IMR-90 (cell line): Measurements from ENCODE around the gene MB. TPM values are rescaled to one million over a fixed set of nuclear protein-coding genes. Genes with fewer than 3 reads are reported as not detected.

Experiments
- ATAC-seq: fragments of 200-7000 bp; cut with Tn5 transposase; 2 replicates; pipeline ENCODE4 v1.9.1; 2020; ENCODE audit warnings: low read depth, mild to moderate bottlenecking, moderate library complexity
- BruUV-seq: library from RNA; stranded (reverse); fragments of 400-500 nt; replicated peaks from 2 replicates; lab custom pipeline; 2021; lab: Mats Ljungman, UMichigan
- CTCF ChIA-PET: fragments of 300-600 bp; formaldehyde crosslinking; extraction: SDS; loops from one replicate; lab custom pipeline; 2021; ENCODE audit warnings: antibody characterized with exemption; lab: Yijun Ruan, JAX
- POLR2A ChIA-PET: fragments of 300-600 bp; sonication (Branson Sonifier 250); formaldehyde crosslinking; loops from one replicate; lab custom pipeline; 2022; ENCODE audit warnings: antibody characterized with exemption; ENCODE audit not compliant: unreplicated experiment; lab: Charles Lee
- DNase-seq: peaks from one replicate; pipeline ENCODE4 v3.0.0; 2013
- H2AFZ ChIP-seq: replicated peaks from 2 replicates; pipeline ENCODE3; 2013; ENCODE audit warnings: low read length, mild to moderate bottlenecking; ENCODE audit not compliant: poor library complexity
- H2AK5ac ChIP-seq: 2 replicates; pipeline ENCODE4 v1.6.1; 2013; ENCODE audit warnings: low read depth, low read length, inconsistent platforms
- H2AK9ac ChIP-seq: replicated peaks from 2 replicates; pipeline ENCODE3; 2013; ENCODE audit warnings: mild to moderate bottlenecking, low read depth, low read length, moderate library complexity; ENCODE audit not compliant: poor library complexity
- H2BK120ac ChIP-seq: 2 replicates; pipeline ENCODE4 v1.6.1; 2013; ENCODE audit warnings: low read depth, low read length, inconsistent platforms
- H2BK15ac ChIP-seq: 3 replicates; pipeline ENCODE4 v1.6.1; 2013; ENCODE audit warnings: low read depth, low read length, inconsistent platforms
- H2BK20ac ChIP-seq: 2 replicates; pipeline ENCODE4 v1.6.1; 2013; ENCODE audit warnings: low read depth, mild to moderate bottlenecking, inconsistent platforms, low read length, moderate library complexity
- H2BK5ac ChIP-seq: 2 replicates; pipeline ENCODE4 v1.6.1; 2013; ENCODE audit warnings: mild to moderate bottlenecking, low read depth, low read length, inconsistent platforms; ENCODE audit not compliant: poor library complexity, severe bottlenecking
- H3K14ac ChIP-seq: replicated peaks from 2 replicates; pipeline ENCODE4 v1.6.1; 2013; ENCODE audit warnings: low read depth, low read length, inconsistent platforms
- H3K18ac ChIP-seq: 2 replicates; pipeline ENCODE4 v1.6.1; 2013; ENCODE audit warnings: low read depth, low read length, control low read depth
- H3K23ac ChIP-seq: 2 replicates; pipeline ENCODE4 v1.6.1; 2013; ENCODE audit warnings: low read depth, low read length, inconsistent platforms
- H3K27ac ChIP-seq: 2 replicates; pipeline ENCODE4 v1.5.1; 2013; ENCODE audit warnings: mild to moderate bottlenecking, control low read depth, low read length; ENCODE audit not compliant: insufficient read depth
- H3K27me3 ChIP-seq: 2 replicates; pipeline ENCODE4 v1.6.1; 2013; ENCODE audit warnings: low read length; ENCODE audit not compliant: control insufficient read depth, insufficient read depth
- H3K36me3 ChIP-seq: 2 replicates; pipeline ENCODE4 v1.6.1; 2013; ENCODE audit warnings: low read length, mixed read lengths; ENCODE audit not compliant: control insufficient read depth, insufficient read depth
- H3K4ac ChIP-seq: 2 replicates; pipeline ENCODE4 v1.6.1; 2013; ENCODE audit warnings: low read depth, low read length, inconsistent platforms
- H3K4me1 ChIP-seq: 2 replicates; pipeline ENCODE4 v1.6.1; 2013; ENCODE audit warnings: low read length, mixed read lengths; ENCODE audit not compliant: control insufficient read depth, insufficient read depth
- H3K4me2 ChIP-seq: 2 replicates; pipeline ENCODE4 v1.6.1; 2013; ENCODE audit warnings: low read depth, mild to moderate bottlenecking, control low read depth, low read length, moderate library complexity
- H3K4me3 ChIP-seq: 2 replicates; pipeline ENCODE4 v1.5.1; 2013; ENCODE audit warnings: low read depth, mild to moderate bottlenecking, control low read depth, low read length, moderate library complexity; ENCODE audit not compliant: insufficient read depth
- H3K56ac ChIP-seq: 2 replicates; pipeline ENCODE4 v1.6.1; 2013; ENCODE audit warnings: low read length, inconsistent platforms; ENCODE audit not compliant: insufficient read depth; ENCODE audit errors: extremely low read depth
- H3K79me1 ChIP-seq, 2 experiments: 2 replicates each; pipeline ENCODE4 v1.6.1; 2013; ENCODE audit warnings: low read length in 2 of 2, inconsistent platforms in 1 of 2, low read depth in 1 of 2
- H3K9ac ChIP-seq: 2 replicates; pipeline ENCODE4 v1.6.1; 2013; ENCODE audit warnings: low read depth, low read length, control low read depth
- H3K9me1 ChIP-seq: 2 replicates; pipeline ENCODE4 v1.6.1; 2013; ENCODE audit warnings: low read length, inconsistent platforms; ENCODE audit not compliant: insufficient read depth
- H3K9me3 ChIP-seq: 2 replicates; pipeline ENCODE4 v1.6.1; 2013; ENCODE audit warnings: low read length; ENCODE audit not compliant: control insufficient read depth, insufficient read depth
- H4K20me1 ChIP-seq: 2 replicates; pipeline ENCODE4 v1.6.1; 2013; ENCODE audit warnings: low read length, inconsistent platforms; ENCODE audit not compliant: insufficient read depth
- H4K5ac ChIP-seq: 2 replicates; pipeline ENCODE4 v1.6.1; 2013; ENCODE audit warnings: mild to moderate bottlenecking, low read depth, low read length, control low read depth
- H4K8ac ChIP-seq, 2 experiments: 2 replicates each; pipeline ENCODE4 v1.6.1; 2013; ENCODE audit warnings: low read depth in 2 of 2, low read length in 2 of 2, control low read depth in 1 of 2, inconsistent platforms in 1 of 2
- H4K91ac ChIP-seq: 2 replicates; pipeline ENCODE4 v1.6.1; 2013; ENCODE audit warnings: low read depth, low read length, inconsistent platforms; ENCODE audit not compliant: insufficient read depth
- BHLHE40 ChIP-seq: fragments of 150-350 bp; IDR thresholded peaks from 2 replicates; pipeline ENCODE4 v1.6.1; 2016; ENCODE audit warnings: mild to moderate bottlenecking, low read depth, low read length
- CEBPB ChIP-seq: IDR thresholded peaks from 2 replicates; pipeline ENCODE4 v1.6.1; 2012; ENCODE audit warnings: low read depth, low read length, improper control_type of control experiment
- CHD1 ChIP-seq: IDR thresholded peaks from 2 replicates; pipeline ENCODE4 v1.6.1; 2012; ENCODE audit warnings: low read depth, low read length, improper control_type of control experiment
- CTCF ChIP-seq: conservative IDR thresholded peaks from 2 replicates; pipeline ENCODE4 v1.5.1; 2012; ENCODE audit warnings: mild to moderate bottlenecking, low read depth, low read length, improper control_type of control experiment
- ELK1 ChIP-seq: fragments of 150-350 bp; IDR thresholded peaks from 2 replicates; pipeline ENCODE4 v1.6.1; 2016; ENCODE audit warnings: low read depth, mild to moderate bottlenecking, low read length, moderate library complexity, borderline replicate concordance
- FOS ChIP-seq: fragments of 150-350 bp; IDR thresholded peaks from 2 replicates; pipeline ENCODE4 v1.6.1; 2016; ENCODE audit warnings: low read depth, low read length
- MAFK ChIP-seq: IDR thresholded peaks from 2 replicates; pipeline ENCODE4 v1.6.1; 2012; ENCODE audit warnings: low read depth, low read length, improper control_type of control experiment
- MAZ ChIP-seq: IDR thresholded peaks from 2 replicates; pipeline ENCODE4 v1.6.1; 2012; ENCODE audit warnings: low read depth, mild to moderate bottlenecking, low read length, improper control_type of control experiment, moderate library complexity, borderline replicate concordance
- MXI1 ChIP-seq: IDR thresholded peaks from 2 replicates; pipeline ENCODE4 v1.6.1; 2012; ENCODE audit warnings: low read depth, mild to moderate bottlenecking, low read length, moderate library complexity, borderline replicate concordance
- NFE2L2 ChIP-seq: fragments of 150-350 bp; IDR thresholded peaks from 2 replicates; pipeline ENCODE4 v1.6.1; 2016; ENCODE audit warnings: low read depth, mild to moderate bottlenecking, low read length
- POLR2A ChIP-seq: IDR thresholded peaks from 2 replicates; pipeline ENCODE4 v1.6.1; 2012; ENCODE audit warnings: mild to moderate bottlenecking, low read depth, low read length
- RAD21 ChIP-seq: IDR thresholded peaks from 2 replicates; pipeline ENCODE4 v1.6.1; 2012; ENCODE audit warnings: low read length, improper control_type of control experiment
- RCOR1 ChIP-seq: IDR thresholded peaks from 2 replicates; pipeline ENCODE4 v1.6.1; 2012; ENCODE audit warnings: mild to moderate bottlenecking, low read length, improper control_type of control experiment; ENCODE audit not compliant: insufficient replicate concordance
- RFX5 ChIP-seq: IDR thresholded peaks from 2 replicates; pipeline ENCODE4 v1.8.0; 2012; ENCODE audit warnings: low read depth, mild to moderate bottlenecking, low read length, moderate library complexity
- SMC3 ChIP-seq: fragments of 150-350 bp; IDR thresholded peaks from 2 replicates; pipeline ENCODE4 v1.6.1; 2016; ENCODE audit warnings: low read depth, mild to moderate bottlenecking, antibody characterized with exemption, low read length, moderate library complexity
- USF2 ChIP-seq: fragments of 150-350 bp; IDR thresholded peaks from 2 replicates; pipeline ENCODE4 v1.6.1; 2017; ENCODE audit warnings: mild to moderate bottlenecking, antibody characterized with exemption, low read length, low read depth
- WGBS, 2 experiments: methylation state at CpG; one replicate each; pipeline versions ENCODE4 v1.1.5 to v1.1.7; 2013; ENCODE audit warnings: missing lambda C conversion rate in 2 of 2; ENCODE audit not compliant: insufficient read length in 1 of 2; ENCODE audit errors: extremely low coverage in 2 of 2; 5-methylcytosine and 5-hydroxymethylcytosine counted together
- dilution Hi-C: fragments of 300-500 bp; cut with HindIII; formaldehyde crosslinking; loops from one replicate; pipeline ENCODE4 v1.14.3; 2018; ENCODE audit warnings: low sequenced_read_pairs; ENCODE audit not compliant: unreplicated experiment
- in situ Hi-C: fragments of 300-500 bp; cut with MboI; formaldehyde crosslinking; loops from 3 replicates; pipeline ENCODE4 v1.14.3; 2019; ENCODE audit warnings: low sequenced_read_pairs, inconsistent platforms, mixed read lengths
- intact Hi-C: fragments of 100-400 bp; cut with micrococcal nuclease; formaldehyde crosslinking; loops from 2 replicates; pipeline ENCODE4 v1.10.0; 2022
- polyA plus RNA-seq, 3 experiments: library from polyadenylated mRNA; depleted of rRNA; stranded (reverse); fragments of >200 nt; gene quantifications; 2 replicates each; pipeline ENCODE4 v1.2.3, GENCODE V29; 2012; ENCODE audit warnings: low replicate concordance in 1 of 3
- total RNA-seq: library from RNA; depleted of rRNA; stranded (reverse); fragments of >200 nt; gene quantifications from 2 replicates; pipeline ENCODE4 v1.2.3, GENCODE V29; 2012

Gene MB
- total and polyA plus RNA-seq, 2 of the 4 experiments (the other 2 are of a cell fraction), result not detected

GRCh38 chr22:35600476-35600875 is 16.7 kb downstream of the MB start:
- no peak overlapping the region for H2BK5ac ChIP-seq
- no peak overlapping the region for H3K18ac ChIP-seq
- H4K5ac ChIP-seq, result no peak overlapping the region
- BruUV-seq, result no TSS peak
- no peak overlapping the region for H3K9ac ChIP-seq
- 0 out of 2 replicates have a peak, but pooled peaks cover 1% of the 10 kb centered on the region for H3K4me1 ChIP-seq
- no peaks in the 10 kb centered on the region for H4K20me1 ChIP-seq
- no peak overlapping the region for H3K56ac ChIP-seq
- H4K8ac ChIP-seq, result no peak overlapping the region
- H3K36me3 ChIP-seq, result no peaks in the 10 kb centered on the region
- dilution Hi-C loops, result no loop called here
- in situ Hi-C loops, result no loop called here
- H3K79me1 ChIP-seq, result no peaks in the 10 kb centered on the region
- ChIA-PET POLR2A (no interaction called here), CTCF (no interaction called here)
- H3K9me3 ChIP-seq, result no peaks in the 10 kb centered on the region
- no peaks in the 10 kb centered on the region; the same call in 1 of the 2 replicates for H3K9me1 ChIP-seq
- 76% methylated on average over 9 of the region's 12 CpGs; no CpG with 5 or more reads in 1 of the 2 experiments for WGBS, 2 experiments
- DNase-seq (no peak), ATAC-seq (no peak)
- H3K27me3 ChIP-seq, result peaks cover 19% of the 10 kb centered on the region
- no peak overlapping the region for H3K14ac ChIP-seq
- no peak overlapping the region for H4K91ac ChIP-seq
- intact Hi-C loops, result no loop called here
- no peak overlapping the region for H3K4ac ChIP-seq
- H3K23ac ChIP-seq, result no peak overlapping the region
- TF ChIP-seq RAD21 (no peak), RCOR1 (no peak), CHD1 (no peak), BHLHE40 (no peak), USF2 (no peak), FOS (no peak), MXI1 (no peak), MAZ (no peak), POLR2A (no peak), SMC3 (no peak), NFE2L2 (no peak), CTCF (no peak), CEBPB (no peak), MAFK (no peak), RFX5 (no peak), ELK1 (no peak)
- H2AFZ ChIP-seq, result no peak overlapping the region
- H2BK120ac ChIP-seq, result no peak overlapping the region
- H2AK9ac ChIP-seq, result no peak overlapping the region
- no peak overlapping the region for H2BK20ac ChIP-seq
- no peak overlapping the region for H3K4me2 ChIP-seq
- no peak overlapping the region for H3K4me3 ChIP-seq
- no peak overlapping the region for H2BK15ac ChIP-seq
- H3K27ac ChIP-seq, result no peak overlapping the region
- no peak overlapping the region for H2AK5ac ChIP-seq
